Measurements from ENCODE around the gene DNAJC5. TPM values are rescaled to one million over a fixed set of nuclear protein-coding genes. Genes with fewer than 3 reads are reported as not detected.
A peak's percentile ranks its signal among the peaks of the same experiment; 100 is the strongest.

DNAJC5 gene
- total RNA-seq, 1 experiment from 2014 or later = 59.5 TPM

DNA sequence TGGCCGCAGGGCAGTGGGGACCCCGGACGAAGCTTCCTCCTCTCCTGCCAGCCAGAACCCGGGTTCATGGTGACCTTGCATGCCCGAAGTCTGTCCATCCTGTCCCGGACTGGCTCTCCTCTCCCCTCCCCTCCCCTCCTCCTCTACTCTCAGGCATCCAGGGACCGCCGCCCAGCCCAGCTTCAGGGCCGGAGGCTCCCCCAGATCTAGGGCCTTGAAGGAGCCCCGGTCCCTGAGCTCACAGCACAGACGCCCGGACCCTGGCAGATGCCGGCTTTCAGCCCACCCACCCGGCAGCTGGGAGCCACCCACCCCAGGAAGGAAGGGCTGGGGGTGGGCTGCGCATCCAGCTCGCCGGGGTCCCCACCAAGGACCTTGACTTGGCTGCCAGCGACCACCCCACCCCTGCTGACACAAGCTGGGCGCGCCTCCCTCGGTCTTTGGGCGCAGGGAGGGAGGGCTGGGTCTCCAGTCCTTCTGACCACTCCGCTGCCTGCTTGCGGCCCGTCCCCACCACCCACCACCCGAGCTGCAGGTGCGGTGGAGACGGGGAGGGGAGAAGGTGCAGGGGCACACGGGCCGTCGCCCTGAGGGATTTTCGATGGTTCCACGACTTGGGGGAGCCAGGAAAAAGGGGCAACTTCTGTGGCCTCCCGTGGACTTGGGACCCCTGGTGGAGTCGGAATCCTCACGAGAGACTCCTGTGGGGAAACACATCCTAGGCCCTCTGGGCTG is 39.4 kb upstream of the DNAJC5 start:
- Histone ChIP-seq H3K9me3 (ENCODE audit: control insufficient read depth, insufficient read depth, low read depth, low read length) (no peaks in the 10 kb centered on the region), H3K4me1 (ENCODE audit: control insufficient read depth, insufficient read depth, low read length) (peaks cover 40% of the 10 kb centered on the region), H3K27ac (ENCODE audit: low read length) (peak overlapping the region; percentile 74; the same call in 1 of the 2 replicates), H3K36me3 (ENCODE audit: control insufficient read depth, insufficient read depth, low read length) (no peaks in the 10 kb centered on the region), H3K27me3 (ENCODE audit: control insufficient read depth, insufficient read depth, low read length) (no peaks in the 10 kb centered on the region), H3K4me3 (ENCODE audit: low read depth in 2 of 2, low read length in 2 of 2) (peak overlapping the region; percentile 14 to 39; a peak in 3 of 4 replicates)
- POLR2A ChIA-PET = interaction anchor here (0.6 kb wide), 1 partner anchor 10 kb away, joined by 3 read pairs; the partner anchor contains the start of gene TPD52L2
- ATAC-seq (peak; percentile 9; the same call in 1 of the 2 replicates), DNase-seq (ENCODE audit: low read depth, low spot score) (no peak)
- intact Hi-C loops (cut with micrococcal nuclease; ENCODE audit: unreplicated experiment) = no loop called here
- CTCF ChIA-PET = interaction anchor here (0.6 kb wide), 1 partner anchor 20 kb away, joined by 4 read pairs; no protein-coding TSS in a partner anchor
- in situ Hi-C loops (cut with HindIII; ENCODE audit: low pct_unique_long_range_greater_than_20kb, low sequenced_read_pairs) = no loop called here
- no TSS peak for BruUV-seq (replicated peaks)
- TF ChIP-seq SIN3A (IDR thresholded peaks at IDR 0.05; ENCODE audit: borderline replicate concordance, insufficient read depth, low read depth, low read length) (no peak), POLR2AphosphoS5 (IDR thresholded peaks at IDR 0.05; ENCODE audit: low read depth, low read length) (no peak), TCF7L2 (IDR thresholded peaks at IDR 0.05; ENCODE audit: low read depth, low read length) (no peak)
- TF ChIP-seq, protein P1, sequence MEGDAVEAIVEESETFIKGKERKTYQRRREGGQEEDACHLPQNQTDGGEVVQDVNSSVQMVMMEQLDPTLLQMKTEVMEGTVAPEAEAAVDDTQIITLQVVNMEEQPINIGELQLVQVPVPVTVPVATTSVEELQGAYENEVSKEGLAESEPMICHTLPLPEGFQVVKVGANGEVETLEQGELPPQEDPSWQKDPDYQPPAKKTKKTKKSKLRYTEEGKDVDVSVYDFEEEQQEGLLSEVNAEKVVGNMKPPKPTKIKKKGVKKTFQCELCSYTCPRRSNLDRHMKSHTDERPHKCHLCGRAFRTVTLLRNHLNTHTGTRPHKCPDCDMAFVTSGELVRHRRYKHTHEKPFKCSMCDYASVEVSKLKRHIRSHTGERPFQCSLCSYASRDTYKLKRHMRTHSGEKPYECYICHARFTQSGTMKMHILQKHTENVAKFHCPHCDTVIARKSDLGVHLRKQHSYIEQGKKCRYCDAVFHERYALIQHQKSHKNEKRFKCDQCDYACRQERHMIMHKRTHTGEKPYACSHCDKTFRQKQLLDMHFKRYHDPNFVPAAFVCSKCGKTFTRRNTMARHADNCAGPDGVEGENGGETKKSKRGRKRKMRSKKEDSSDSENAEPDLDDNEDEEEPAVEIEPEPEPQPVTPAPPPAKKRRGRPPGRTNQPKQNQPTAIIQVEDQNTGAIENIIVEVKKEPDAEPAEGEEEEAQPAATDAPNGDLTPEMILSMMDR (IDR thresholded peaks at IDR 0.05) = no peak
- TF ChIP-seq, protein P2, sequence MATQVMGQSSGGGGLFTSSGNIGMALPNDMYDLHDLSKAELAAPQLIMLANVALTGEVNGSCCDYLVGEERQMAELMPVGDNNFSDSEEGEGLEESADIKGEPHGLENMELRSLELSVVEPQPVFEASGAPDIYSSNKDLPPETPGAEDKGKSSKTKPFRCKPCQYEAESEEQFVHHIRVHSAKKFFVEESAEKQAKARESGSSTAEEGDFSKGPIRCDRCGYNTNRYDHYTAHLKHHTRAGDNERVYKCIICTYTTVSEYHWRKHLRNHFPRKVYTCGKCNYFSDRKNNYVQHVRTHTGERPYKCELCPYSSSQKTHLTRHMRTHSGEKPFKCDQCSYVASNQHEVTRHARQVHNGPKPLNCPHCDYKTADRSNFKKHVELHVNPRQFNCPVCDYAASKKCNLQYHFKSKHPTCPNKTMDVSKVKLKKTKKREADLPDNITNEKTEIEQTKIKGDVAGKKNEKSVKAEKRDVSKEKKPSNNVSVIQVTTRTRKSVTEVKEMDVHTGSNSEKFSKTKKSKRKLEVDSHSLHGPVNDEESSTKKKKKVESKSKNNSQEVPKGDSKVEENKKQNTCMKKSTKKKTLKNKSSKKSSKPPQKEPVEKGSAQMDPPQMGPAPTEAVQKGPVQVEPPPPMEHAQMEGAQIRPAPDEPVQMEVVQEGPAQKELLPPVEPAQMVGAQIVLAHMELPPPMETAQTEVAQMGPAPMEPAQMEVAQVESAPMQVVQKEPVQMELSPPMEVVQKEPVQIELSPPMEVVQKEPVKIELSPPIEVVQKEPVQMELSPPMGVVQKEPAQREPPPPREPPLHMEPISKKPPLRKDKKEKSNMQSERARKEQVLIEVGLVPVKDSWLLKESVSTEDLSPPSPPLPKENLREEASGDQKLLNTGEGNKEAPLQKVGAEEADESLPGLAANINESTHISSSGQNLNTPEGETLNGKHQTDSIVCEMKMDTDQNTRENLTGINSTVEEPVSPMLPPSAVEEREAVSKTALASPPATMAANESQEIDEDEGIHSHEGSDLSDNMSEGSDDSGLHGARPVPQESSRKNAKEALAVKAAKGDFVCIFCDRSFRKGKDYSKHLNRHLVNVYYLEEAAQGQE (IDR thresholded peaks at IDR 0.05; ENCODE audit: insufficient read depth in 1 of 2, low read depth in 2 of 2, low read length in 1 of 2) = no peak

DNA sequence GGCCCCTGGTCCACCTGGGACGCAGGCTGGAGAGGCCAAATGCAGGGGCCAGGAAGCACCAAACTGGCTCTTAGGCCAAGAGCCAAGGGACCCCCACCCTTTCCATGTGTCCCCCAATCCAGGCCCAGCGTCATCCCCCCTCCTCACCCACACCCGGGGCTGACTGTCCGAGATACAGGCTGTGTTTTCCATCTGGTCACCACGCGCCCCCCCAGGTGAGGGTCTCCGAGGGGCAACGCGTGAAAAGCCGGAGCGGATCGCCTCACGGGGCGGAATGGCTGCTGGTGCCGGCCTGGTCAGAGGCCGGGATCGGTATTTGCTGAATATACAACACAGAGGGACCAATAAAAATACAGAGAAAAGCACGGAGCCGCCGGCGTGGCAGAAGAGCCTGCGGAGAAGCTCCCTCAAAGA is 38.8 kb upstream of the DNAJC5 start:
- BruUV-seq (replicated peaks) = no TSS peak
- Histone ChIP-seq H3K4me1 (ENCODE audit: control insufficient read depth, insufficient read depth, low read length) (peaks cover 40% of the 10 kb centered on the region), H3K4me3 (ENCODE audit: low read depth in 2 of 2, low read length in 2 of 2) (no peak overlapping the region), H3K36me3 (ENCODE audit: control insufficient read depth, insufficient read depth, low read length) (no peaks in the 10 kb centered on the region), H3K9me3 (ENCODE audit: control insufficient read depth, insufficient read depth, low read depth, low read length) (no peaks in the 10 kb centered on the region), H3K27me3 (ENCODE audit: control insufficient read depth, insufficient read depth, low read length) (no peaks in the 10 kb centered on the region), H3K27ac (ENCODE audit: low read length) (no peak overlapping the region)
- intact Hi-C loops (cut with micrococcal nuclease; ENCODE audit: unreplicated experiment) (no loop called here), in situ Hi-C loops (cut with HindIII; ENCODE audit: low pct_unique_long_range_greater_than_20kb, low sequenced_read_pairs) (no loop called here)
- TF ChIP-seq, protein P2 (IDR thresholded peaks at IDR 0.05; ENCODE audit: insufficient read depth in 1 of 2, low read depth in 2 of 2, low read length in 1 of 2) = no peak
- TF ChIP-seq SIN3A (IDR thresholded peaks at IDR 0.05; ENCODE audit: borderline replicate concordance, insufficient read depth, low read depth, low read length) (no peak), POLR2AphosphoS5 (IDR thresholded peaks at IDR 0.05; ENCODE audit: low read depth, low read length) (no peak), TCF7L2 (IDR thresholded peaks at IDR 0.05; ENCODE audit: low read depth, low read length) (no peak)
- TF ChIP-seq, protein P1 (IDR thresholded peaks at IDR 0.05) = no peak
- DNase-seq (ENCODE audit: low read depth, low spot score) (no peak), ATAC-seq (no peak)
- ChIA-PET CTCF (no interaction called here), POLR2A (no interaction called here)

Measured in Panc1 (cell line).